HG02678 (cell line): Measurements from ENCODE around the gene KRT77.

Source experiments
- ATAC-seq: cut with Tn5 transposase; IDR thresholded peaks from one replicate; pipeline ENCODE4 v1.9.1; 2021; ENCODE audit warnings: mild to moderate bottlenecking, moderate library complexity; ENCODE audit not compliant: unreplicated experiment

The KRT77 gene

GRCh38 chr12:52659395-52659794, 43.9 kb downstream of the KRT77 start:
- no peak for ATAC-seq

- ATAC-seq, result no peak
Measured at GRCh38 chr12:52658196-52658595, 45.1 kb downstream of the KRT77 start.

- no peak for ATAC-seq
Measured at GRCh38 chr12:52657250-52657902, 45.9 kb downstream of the KRT77 start.

DNA sequence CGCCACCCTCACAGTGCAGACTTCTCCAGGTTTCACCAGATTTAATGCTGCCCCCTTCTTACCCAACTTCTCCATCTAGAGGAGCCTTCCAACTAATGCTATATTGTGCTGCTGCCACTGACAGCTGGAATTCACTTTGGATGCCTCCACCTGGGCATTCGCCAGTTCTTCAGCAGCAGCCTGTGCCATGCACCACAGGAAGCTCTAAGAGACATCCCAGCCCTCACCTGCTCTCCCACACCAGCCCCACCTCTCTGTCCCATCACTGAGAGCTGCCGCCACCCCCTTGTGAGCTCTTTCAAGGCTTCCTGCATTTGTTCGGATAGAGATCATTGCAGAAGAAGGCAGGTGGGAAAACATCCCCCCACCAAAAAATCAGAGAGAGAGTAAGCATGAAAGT, 46.7 kb downstream of the KRT77 start:
- ATAC-seq, result no peak

GRCh38 chr12:52655720-52656124, 47.6 kb downstream of the KRT77 start:
- ATAC-seq, result no peak

DNA sequence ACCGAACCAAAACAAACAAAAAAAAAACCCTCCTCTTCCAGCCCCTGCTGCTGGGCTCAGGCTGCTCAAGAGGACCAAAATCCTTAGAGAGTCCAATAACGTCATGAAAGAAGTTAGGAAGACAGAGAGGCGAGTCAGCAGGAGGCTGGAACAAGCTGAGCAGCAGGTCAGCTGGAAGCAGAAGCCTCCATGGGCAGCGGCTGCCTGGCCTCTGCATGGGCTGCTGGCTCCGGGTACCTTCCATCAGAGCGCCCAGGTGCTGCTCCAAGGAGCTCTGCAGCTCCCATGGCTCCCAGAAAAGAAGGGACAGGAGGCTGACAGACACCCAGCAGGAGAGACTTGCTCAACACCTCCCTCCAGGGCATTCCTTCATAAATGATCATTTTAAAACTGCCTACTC, 48.1 kb downstream of the KRT77 start:
- no peak for ATAC-seq

DNA sequence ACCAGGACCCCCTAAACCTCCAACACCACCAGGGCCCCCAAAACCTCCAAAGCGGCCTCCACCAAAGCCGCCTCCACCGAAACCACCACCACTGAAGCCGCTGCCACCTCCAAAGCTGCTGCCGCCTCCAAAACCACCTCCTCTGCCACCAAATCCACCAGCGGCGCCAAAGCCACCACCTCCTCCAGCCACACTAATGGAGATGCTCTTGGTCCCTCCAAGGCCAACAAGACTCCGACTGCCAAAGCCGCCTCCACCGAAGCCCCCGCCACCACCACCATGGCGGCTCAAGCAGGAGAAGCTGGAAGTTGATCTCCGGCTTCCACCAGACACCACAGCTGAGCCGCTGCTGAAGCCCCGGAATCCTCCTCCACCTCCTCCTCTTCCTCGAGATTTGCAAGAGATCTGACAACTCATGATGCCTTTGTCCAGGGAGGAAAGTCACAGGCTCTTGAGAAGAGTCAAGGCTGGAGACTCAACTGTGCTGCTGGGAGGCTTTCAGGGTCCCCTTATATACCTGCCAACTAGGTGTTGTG, 51.5 kb downstream of the KRT77 start, which contains the start of gene KRT2:
Gene KRT2 (minus strand): TSS at position 486 of the 536 bp plus-strand sequence. CDS start 69 bp downstream, at position 417.
- ATAC-seq, result no peak

DNA sequence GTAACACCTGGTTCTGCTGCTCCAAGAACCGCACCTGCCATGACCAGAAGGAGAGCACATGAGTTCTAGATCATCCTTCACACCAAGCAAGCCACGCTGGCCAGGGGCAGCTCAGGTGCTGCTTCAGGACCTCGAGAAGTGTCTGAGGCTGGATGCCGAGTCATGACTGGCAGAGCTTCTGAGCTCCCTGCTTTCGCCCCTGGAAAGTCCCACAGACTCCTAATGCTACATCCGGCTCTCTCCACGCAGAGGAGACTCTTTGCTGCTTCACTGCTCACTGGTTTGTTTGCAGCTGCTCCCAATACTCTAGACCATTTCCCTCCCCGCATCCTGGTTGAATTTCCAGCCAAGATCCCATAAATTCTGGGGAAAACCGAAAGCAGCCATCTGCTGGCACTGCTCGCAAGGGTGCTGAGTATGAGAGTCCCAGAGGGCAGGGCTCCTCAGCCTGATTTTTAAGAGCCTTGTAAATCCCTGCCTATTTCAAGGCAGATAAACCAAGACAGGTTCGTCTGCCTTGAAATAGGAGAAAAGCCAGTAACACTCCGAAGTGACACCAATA, 52.7 kb downstream of the KRT77 start:
- no peak for ATAC-seq

- ATAC-seq, result no peak
Measured at GRCh38 chr12:52649066-52649465, 54.3 kb downstream of the KRT77 start.

GRCh38 chr12:52648012-52648550, 55.2 kb downstream of the KRT77 start:
- no peak for ATAC-seq

- ATAC-seq, result no peak
Measured at GRCh38 chr12:52647601-52648000, 55.7 kb downstream of the KRT77 start.

DNA sequence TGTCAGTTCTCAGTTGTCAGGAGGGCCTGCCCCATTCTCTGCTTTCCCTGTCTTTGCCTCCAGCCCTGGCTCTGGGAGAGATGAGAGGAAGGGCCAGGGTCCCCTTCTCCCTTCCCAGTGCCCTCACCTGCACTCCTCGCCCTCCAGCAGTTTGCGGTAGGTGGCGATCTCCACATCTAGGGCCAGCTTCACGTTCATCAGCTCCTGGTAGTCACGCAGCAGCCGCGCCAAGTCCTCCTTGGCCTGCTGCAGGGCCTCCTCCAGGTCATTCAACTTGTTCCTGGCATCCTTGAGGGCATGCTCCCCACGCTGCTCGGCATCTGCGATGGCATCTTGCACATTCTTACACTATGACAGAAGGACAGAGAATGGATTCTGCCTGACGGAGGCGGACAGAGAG, 56.7 kb downstream of the KRT77 start:
- ATAC-seq, result no peak

DNA sequence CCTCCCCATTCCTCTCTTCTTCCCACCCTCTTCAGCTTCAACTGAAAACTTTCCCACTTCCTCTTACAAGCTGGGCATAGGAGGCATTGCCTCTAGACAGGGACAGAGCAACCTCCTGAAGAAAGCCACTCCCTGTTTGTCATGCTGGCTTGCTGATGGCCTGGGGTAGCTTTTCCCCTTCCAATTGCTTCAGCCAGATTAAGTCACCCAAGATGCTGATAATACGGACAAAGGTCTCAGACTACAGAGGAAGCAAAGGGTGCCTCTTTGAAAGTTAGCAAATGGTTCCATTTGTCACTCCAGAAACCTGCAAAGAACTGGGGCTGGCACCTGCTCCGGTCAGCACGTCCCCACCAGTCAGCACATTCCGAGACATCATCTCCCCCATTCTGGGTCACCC, 57.3 kb downstream of the KRT77 start:
- ATAC-seq, result no peak

GRCh38 chr12:52645120-52645761, 58.1 kb downstream of the KRT77 start:
- ATAC-seq, result no peak

DNA sequence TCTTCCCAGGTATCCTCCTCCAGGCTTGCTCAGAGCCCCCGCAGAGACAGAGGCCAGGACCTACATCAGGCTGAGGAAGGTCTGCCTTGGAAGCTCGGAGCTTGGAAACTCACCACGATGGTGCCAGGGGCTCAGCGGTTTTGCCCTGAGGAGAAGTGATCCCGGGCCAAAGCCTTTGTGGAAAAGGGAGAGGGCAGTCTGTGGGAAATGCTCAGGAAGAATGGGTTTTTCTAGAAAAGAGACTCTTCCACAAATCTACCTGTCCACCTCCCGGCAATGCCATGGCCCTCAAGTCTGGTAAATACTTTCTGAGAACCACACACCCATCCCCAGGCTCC, 59.3 kb downstream of the KRT77 start:
- no peak for ATAC-seq

DNA sequence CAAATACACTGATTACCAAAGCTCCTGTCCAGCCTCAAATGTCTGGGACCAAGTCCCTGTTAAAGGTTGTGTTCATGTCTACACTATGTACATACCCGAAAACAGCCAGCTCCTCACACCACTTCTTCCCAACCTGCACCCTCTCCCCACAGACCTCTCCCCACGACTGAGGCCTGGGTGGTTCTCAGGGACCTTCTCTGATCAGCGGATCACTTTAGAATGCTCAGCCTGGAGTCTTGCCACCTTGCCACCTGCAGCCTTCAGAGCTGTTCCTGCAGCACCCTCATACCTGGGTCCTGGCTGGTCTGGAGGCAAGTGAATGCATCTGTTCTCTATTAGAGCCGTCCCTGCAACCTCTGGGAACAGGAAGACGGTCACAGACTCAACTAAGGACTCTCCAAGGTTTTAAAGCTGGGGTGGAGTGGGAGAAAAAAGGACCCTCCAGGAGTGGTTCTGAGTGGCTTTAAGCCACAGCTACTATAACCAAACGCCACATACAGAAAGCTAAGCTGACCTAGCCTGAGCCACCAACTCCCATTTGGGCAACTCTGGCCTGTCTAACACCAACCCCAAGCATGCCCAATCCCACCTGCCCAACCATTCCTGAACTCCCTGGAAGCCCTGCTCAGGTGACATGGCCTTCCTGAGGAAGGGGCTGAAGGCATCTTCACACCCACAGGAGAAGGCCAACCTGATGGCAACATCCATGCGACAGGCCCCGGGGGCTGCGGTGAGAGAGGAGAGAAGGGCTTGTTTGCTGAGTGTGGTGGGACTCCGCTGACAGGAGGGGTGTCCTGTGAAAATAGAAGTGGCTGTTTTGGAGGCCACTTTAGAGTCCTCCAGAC, 59.9 kb downstream of the KRT77 start:
- ATAC-seq, result no peak

DNA sequence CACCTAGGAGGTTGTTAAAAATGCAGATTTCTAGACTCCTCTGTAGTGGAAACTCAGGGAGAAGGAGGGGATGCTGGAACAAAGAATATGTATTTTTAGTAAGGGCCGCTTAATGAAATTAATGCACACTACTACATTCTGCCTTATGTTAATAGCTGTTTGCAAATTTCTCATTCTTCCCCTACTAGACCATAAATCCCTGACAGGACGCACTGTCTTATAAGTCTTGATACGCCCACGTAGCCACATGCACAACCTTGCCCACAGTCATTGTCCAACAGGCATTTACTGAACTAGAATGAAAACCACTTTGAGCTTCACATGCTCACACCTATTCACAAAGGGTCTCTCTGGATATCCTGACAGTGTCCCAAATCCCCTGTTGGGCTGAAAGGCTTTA, 61.9 kb downstream of the KRT77 start:
- no peak for ATAC-seq
